Fibroblast of lung (primary cell): Measurements from ENCODE around the gene COL4A2. TPM values are rescaled to one million over a fixed set of nuclear protein-coding genes. Genes with fewer than 3 reads are reported as not detected.

Source experiments
- DNase-seq, 2 donors: peaks; one replicate each; pipeline versions ENCODE4 v3.0.0 to v3.0.0-alpha.2; 2010; ENCODE audit warnings: low read depth in 2 of 2
- H2AFZ ChIP-seq: 2 replicates; pipeline ENCODE4 v1.5.1; 2012; ENCODE audit warnings: low read length, control low read depth, inconsistent platforms
- H3K27ac ChIP-seq: 2 replicates; pipeline ENCODE4 v1.5.1; 2011; ENCODE audit warnings: low read length, control low read depth; ENCODE audit not compliant: insufficient read depth
- H3K27me3 ChIP-seq: 2 replicates; pipeline ENCODE4 v1.5.1; 2011; ENCODE audit warnings: mild to moderate bottlenecking, low read length; ENCODE audit not compliant: control insufficient read depth, insufficient read depth
- H3K36me3 ChIP-seq: 2 replicates; pipeline ENCODE4 v1.5.1; 2011; ENCODE audit warnings: low read length; ENCODE audit not compliant: control insufficient read depth, insufficient read depth
- H3K4me1 ChIP-seq: 2 replicates; pipeline ENCODE4 v1.5.1; 2011; ENCODE audit warnings: low read length; ENCODE audit not compliant: control insufficient read depth, insufficient read depth; ENCODE audit errors: extremely low read depth
- H3K4me2 ChIP-seq: 2 replicates; pipeline ENCODE4 v1.5.1; 2011; ENCODE audit warnings: low read length, control low read depth; ENCODE audit not compliant: insufficient read depth; ENCODE audit errors: extremely low read depth
- H3K4me3 ChIP-seq, 4 experiments: fragments of 200-600 bp in 1 of 4; sonication (generic) in 1 of 4; replicated peaks in 1 of 4; 2 replicates each; pipeline ENCODE4 v1.5.1; 2011 to 2016; ENCODE audit warnings: low read length in 4 of 4, low read depth in 3 of 4, mild to moderate bottlenecking in 3 of 4, control low read depth in 2 of 4, inconsistent platforms in 1 of 4, mixed read lengths in 1 of 4; ENCODE audit not compliant: insufficient read depth in 1 of 4; ENCODE audit errors: control extremely low read depth in 1 of 4
- H3K79me2 ChIP-seq: 2 replicates; pipeline ENCODE4 v1.5.1; 2012; ENCODE audit warnings: mild to moderate bottlenecking, low read length, inconsistent platforms; ENCODE audit not compliant: control insufficient read depth, insufficient read depth
- H3K9ac ChIP-seq: 2 replicates; pipeline ENCODE4 v1.5.1; 2011; ENCODE audit warnings: mild to moderate bottlenecking, low read length, control low read depth; ENCODE audit not compliant: insufficient read depth
- H3K9me3 ChIP-seq: 2 replicates; pipeline ENCODE4 v1.5.1; 2012; ENCODE audit warnings: low read depth, low read length; ENCODE audit not compliant: control insufficient read depth, insufficient read depth
- H4K20me1 ChIP-seq: 2 replicates; pipeline ENCODE4 v1.5.1; 2011; ENCODE audit warnings: low read length; ENCODE audit not compliant: control insufficient read depth, insufficient read depth; ENCODE audit errors: extremely low read depth
- CTCF ChIP-seq, 2 donors: IDR thresholded peaks in 1 of 2; conservative IDR thresholded peaks in 1 of 2; 1 replicate in 1 of 2; 2 replicates in 1 of 2; pipeline ENCODE4 v1.5.1; 2011 to 2012; ENCODE audit warnings: low read length in 2 of 2, control low read depth in 1 of 2, inconsistent platforms in 1 of 2, low read depth in 1 of 2, mild to moderate bottlenecking in 1 of 2
- EZH2 ChIP-seq: IDR thresholded peaks from 2 replicates; pipeline ENCODE4 v1.5.1; 2012; ENCODE audit warnings: low read length, control low read depth, mild to moderate bottlenecking; ENCODE audit errors: missing control alignments
- polyA plus RNA-seq, 2 donors: library from polyadenylated mRNA; depleted of rRNA in 1 of 2; stranded (reverse) in 1 of 2; unstranded in 1 of 2; fragments of >200 nt; gene quantifications; 2 replicates each; pipeline ENCODE4 v1.2.1, GENCODE V29; 2011 to 2012; ENCODE audit warnings: missing spikeins in 1 of 2
- total RNA-seq: library from RNA; depleted of rRNA; stranded (reverse); fragments of >200 nt; gene quantifications from 2 replicates; pipeline ENCODE4 v1.2.1, GENCODE V29; 2014

COL4A2 gene
- total and polyA plus RNA-seq, 2 donors (not counting 1 experiment from before 2014, with no cell fraction given) = 93.1 to 463 TPM

- Histone ChIP-seq H3K9me3 (no peaks in the 10 kb centered on the region), H3K4me3 (no peak overlapping the region), H3K36me3 (no peaks in the 10 kb centered on the region), H3K4me2 (no peak overlapping the region), H3K27me3 (no peaks in the 10 kb centered on the region), H3K9ac (no peak overlapping the region), H3K79me2 (no peaks in the 10 kb centered on the region), H3K27ac (no peak overlapping the region), H3K4me1 (no peaks in the 10 kb centered on the region), H2AFZ (no peak overlapping the region), H4K20me1 (no peaks in the 10 kb centered on the region)
- DNase-seq = no peak
- TF ChIP-seq EZH2 (no peak), CTCF (conservative IDR thresholded peaks at IDR 0.05 in 1 of 2, IDR thresholded peaks at IDR 0.05 in 1 of 2; ENCODE audit: low read depth in 1 of 2, low read length in 2 of 2) (no peak)
Measured at GRCh38 chr13:110519046-110519445, 212.0 kb downstream of the COL4A2 start.

- no peak overlapping the region for H3K4me2 ChIP-seq
- H3K4me3 ChIP-seq = no peak overlapping the region
- no peaks in the 10 kb centered on the region for H3K9me3 ChIP-seq
- H2AFZ ChIP-seq = no peak overlapping the region
- no peak overlapping the region for H3K27ac ChIP-seq
- no peaks in the 10 kb centered on the region for H3K79me2 ChIP-seq
- DNase-seq = no peak
- TF ChIP-seq EZH2 = no peak
- no peak for TF ChIP-seq CTCF (conservative IDR thresholded peaks at IDR 0.05 in 1 of 2, IDR thresholded peaks at IDR 0.05 in 1 of 2; ENCODE audit: low read depth in 1 of 2, low read length in 2 of 2)
- H3K36me3 ChIP-seq = no peaks in the 10 kb centered on the region
- H3K4me1 ChIP-seq = no peaks in the 10 kb centered on the region
- H4K20me1 ChIP-seq = no peaks in the 10 kb centered on the region
- H3K9ac ChIP-seq = no peak overlapping the region
- no peaks in the 10 kb centered on the region for H3K27me3 ChIP-seq
Measured at GRCh38 chr13:110519506-110519905, 212.4 kb downstream of the COL4A2 start.

GRCh38 chr13:110520431-110521295 is 213.6 kb downstream of the COL4A2 start:
- H3K27me3 ChIP-seq = no peaks in the 10 kb centered on the region
- no peak for TF ChIP-seq CTCF (conservative IDR thresholded peaks at IDR 0.05 in 1 of 2, IDR thresholded peaks at IDR 0.05 in 1 of 2; ENCODE audit: low read depth in 1 of 2, low read length in 2 of 2)
- TF ChIP-seq EZH2 = no peak
- H2AFZ ChIP-seq = no peak overlapping the region
- no peak overlapping the region for H3K4me3 ChIP-seq
- H3K79me2 ChIP-seq = no peaks in the 10 kb centered on the region
- no peaks in the 10 kb centered on the region for H3K36me3 ChIP-seq
- H3K9me3 ChIP-seq = no peaks in the 10 kb centered on the region
- H3K4me1 ChIP-seq = no peaks in the 10 kb centered on the region
- H3K9ac ChIP-seq = no peak overlapping the region
- H3K4me2 ChIP-seq = no peak overlapping the region
- DNase-seq = peak; percentile 66 to 94
- no peaks in the 10 kb centered on the region for H4K20me1 ChIP-seq
- H3K27ac ChIP-seq = no peak overlapping the region
